Glutamatergic neuron (in vitro differentiated cells): ENCODE results near the gene CDC34. TPM values are rescaled to one million over a fixed set of nuclear protein-coding genes. Genes with fewer than 3 reads are reported as not detected.

Source experiments
- DNase-seq: peaks from one replicate; pipeline ENCODE4 v3.0.0; 2022
- H3K27ac Mint-ChIP-seq: one replicate; pipeline ENCODE4 v1.8.0; 2020; ENCODE audit warnings: mild to moderate bottlenecking, mixed read lengths, inconsistent platforms; ENCODE audit not compliant: unreplicated experiment
- H3K27me3 Mint-ChIP-seq: one replicate; pipeline ENCODE4 v1.8.0; 2020; ENCODE audit warnings: mild to moderate bottlenecking, moderate library complexity, mixed read lengths, inconsistent platforms; ENCODE audit not compliant: unreplicated experiment
- H3K36me3 Mint-ChIP-seq: one replicate; pipeline ENCODE4 v1.8.0; 2020; ENCODE audit warnings: mild to moderate bottlenecking, mixed read lengths, inconsistent platforms; ENCODE audit not compliant: unreplicated experiment
- H3K4me1 Mint-ChIP-seq: one replicate; pipeline ENCODE4 v1.8.0; 2020; ENCODE audit warnings: mild to moderate bottlenecking, low read depth, mixed read lengths, inconsistent platforms; ENCODE audit not compliant: unreplicated experiment
- H3K4me3 Mint-ChIP-seq: one replicate; pipeline ENCODE4 v1.8.0; 2020; ENCODE audit warnings: mild to moderate bottlenecking, mixed read lengths, inconsistent platforms; ENCODE audit not compliant: unreplicated experiment
- H3K9me3 Mint-ChIP-seq: one replicate; pipeline ENCODE4 v1.8.0; 2020; ENCODE audit warnings: mild to moderate bottlenecking, moderate library complexity, mixed read lengths, inconsistent platforms; ENCODE audit not compliant: unreplicated experiment
- total RNA-seq: library from RNA; stranded (reverse); fragmentation: NEBNext Ultra II Directional; extraction: Animal tissue kit (Norgen Biotek cat#: 25700); gene quantifications from one replicate; pipeline ENCODE4 v1.2.1, GENCODE V29; 2021; ENCODE audit not compliant: unreplicated experiment
- TF ChIP-seq, protein P1 (sequence below): fragments of 200-600 bp; sonication (generic); IDR thresholded peaks from one replicate; pipeline ENCODE4 v1.5.0; 2021; ENCODE audit not compliant: partially characterized antibody, unreplicated experiment

Gene CDC34
- total RNA-seq, 1 donor from 2014 or later = 136 TPM

GRCh38 chr19:510606-511100 lies 20.9 kb upstream of the CDC34 start:
- peaks cover 6% of the 10 kb centered on the region for H3K4me1 Mint-ChIP-seq
- TF ChIP-seq, protein P1, sequence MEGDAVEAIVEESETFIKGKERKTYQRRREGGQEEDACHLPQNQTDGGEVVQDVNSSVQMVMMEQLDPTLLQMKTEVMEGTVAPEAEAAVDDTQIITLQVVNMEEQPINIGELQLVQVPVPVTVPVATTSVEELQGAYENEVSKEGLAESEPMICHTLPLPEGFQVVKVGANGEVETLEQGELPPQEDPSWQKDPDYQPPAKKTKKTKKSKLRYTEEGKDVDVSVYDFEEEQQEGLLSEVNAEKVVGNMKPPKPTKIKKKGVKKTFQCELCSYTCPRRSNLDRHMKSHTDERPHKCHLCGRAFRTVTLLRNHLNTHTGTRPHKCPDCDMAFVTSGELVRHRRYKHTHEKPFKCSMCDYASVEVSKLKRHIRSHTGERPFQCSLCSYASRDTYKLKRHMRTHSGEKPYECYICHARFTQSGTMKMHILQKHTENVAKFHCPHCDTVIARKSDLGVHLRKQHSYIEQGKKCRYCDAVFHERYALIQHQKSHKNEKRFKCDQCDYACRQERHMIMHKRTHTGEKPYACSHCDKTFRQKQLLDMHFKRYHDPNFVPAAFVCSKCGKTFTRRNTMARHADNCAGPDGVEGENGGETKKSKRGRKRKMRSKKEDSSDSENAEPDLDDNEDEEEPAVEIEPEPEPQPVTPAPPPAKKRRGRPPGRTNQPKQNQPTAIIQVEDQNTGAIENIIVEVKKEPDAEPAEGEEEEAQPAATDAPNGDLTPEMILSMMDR = peak; percentile 100
- peak overlapping the region; percentile 94 for H3K27ac Mint-ChIP-seq
- peak; percentile 95 for DNase-seq
- peaks cover 16% of the 10 kb centered on the region for H3K27me3 Mint-ChIP-seq
- peaks cover 5% of the 10 kb centered on the region for H3K36me3 Mint-ChIP-seq
- peaks cover 8% of the 10 kb centered on the region for H3K9me3 Mint-ChIP-seq
- H3K4me3 Mint-ChIP-seq = peak overlapping the region; percentile 61

DNA sequence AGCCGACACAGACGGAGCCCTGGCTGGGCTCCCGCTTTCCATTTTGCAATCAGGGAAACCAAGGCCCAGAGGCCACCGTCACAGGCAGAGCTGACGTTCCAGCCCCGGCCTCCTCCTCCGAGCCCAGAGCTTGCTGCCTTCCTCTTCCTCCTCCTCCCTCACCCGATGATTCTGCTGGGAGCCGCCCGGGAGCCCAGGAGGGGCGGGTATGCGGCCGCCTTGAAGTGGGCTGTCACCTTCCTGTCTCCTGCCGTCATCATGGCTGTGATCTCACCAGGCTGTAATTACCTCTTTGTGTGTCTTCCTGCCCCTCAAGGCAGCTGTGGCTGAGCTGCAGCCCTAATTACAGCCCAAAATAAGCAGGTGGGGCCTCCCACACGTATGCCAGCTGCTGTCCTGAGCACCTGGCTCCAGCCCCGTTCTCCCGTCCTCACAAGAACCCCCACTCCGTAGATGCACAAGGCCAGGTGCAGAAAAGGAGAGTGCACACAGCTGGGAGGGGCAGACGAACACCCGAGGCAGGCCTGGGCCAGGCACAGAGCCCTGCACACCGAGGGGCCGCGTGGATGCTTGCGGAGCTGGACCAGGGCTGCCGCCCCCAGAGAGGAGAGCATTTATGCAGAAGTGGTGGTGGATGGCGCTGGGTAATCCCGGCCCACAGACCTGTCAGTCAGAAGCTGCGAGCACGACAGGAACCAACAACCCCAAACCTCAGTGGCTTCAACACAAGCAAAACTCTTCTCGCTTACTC lies 20.3 kb upstream of the CDC34 start:
- H3K4me1 Mint-ChIP-seq = peaks cover 6% of the 10 kb centered on the region
- DNase-seq = peak; percentile 54
- H3K27me3 Mint-ChIP-seq = peaks cover 16% of the 10 kb centered on the region
- peaks cover 5% of the 10 kb centered on the region for H3K36me3 Mint-ChIP-seq
- H3K27ac Mint-ChIP-seq = peak overlapping the region; percentile 94
- TF ChIP-seq, protein P1 = no peak
- peak overlapping the region; percentile 61 for H3K4me3 Mint-ChIP-seq
- H3K9me3 Mint-ChIP-seq = peaks cover 8% of the 10 kb centered on the region

- H3K9me3 Mint-ChIP-seq = peaks cover 8% of the 10 kb centered on the region
- peaks cover 5% of the 10 kb centered on the region for H3K36me3 Mint-ChIP-seq
- TF ChIP-seq, protein P1 = no peak
- H3K27ac Mint-ChIP-seq = no peak overlapping the region
- DNase-seq = no peak
- peaks cover 17% of the 10 kb centered on the region for H3K27me3 Mint-ChIP-seq
- H3K4me3 Mint-ChIP-seq = no peak overlapping the region
- H3K4me1 Mint-ChIP-seq = peaks cover 6% of the 10 kb centered on the region
These were observed 18.8 kb upstream of the CDC34 start for GRCh38 chr19:512547-513365.

DNA sequence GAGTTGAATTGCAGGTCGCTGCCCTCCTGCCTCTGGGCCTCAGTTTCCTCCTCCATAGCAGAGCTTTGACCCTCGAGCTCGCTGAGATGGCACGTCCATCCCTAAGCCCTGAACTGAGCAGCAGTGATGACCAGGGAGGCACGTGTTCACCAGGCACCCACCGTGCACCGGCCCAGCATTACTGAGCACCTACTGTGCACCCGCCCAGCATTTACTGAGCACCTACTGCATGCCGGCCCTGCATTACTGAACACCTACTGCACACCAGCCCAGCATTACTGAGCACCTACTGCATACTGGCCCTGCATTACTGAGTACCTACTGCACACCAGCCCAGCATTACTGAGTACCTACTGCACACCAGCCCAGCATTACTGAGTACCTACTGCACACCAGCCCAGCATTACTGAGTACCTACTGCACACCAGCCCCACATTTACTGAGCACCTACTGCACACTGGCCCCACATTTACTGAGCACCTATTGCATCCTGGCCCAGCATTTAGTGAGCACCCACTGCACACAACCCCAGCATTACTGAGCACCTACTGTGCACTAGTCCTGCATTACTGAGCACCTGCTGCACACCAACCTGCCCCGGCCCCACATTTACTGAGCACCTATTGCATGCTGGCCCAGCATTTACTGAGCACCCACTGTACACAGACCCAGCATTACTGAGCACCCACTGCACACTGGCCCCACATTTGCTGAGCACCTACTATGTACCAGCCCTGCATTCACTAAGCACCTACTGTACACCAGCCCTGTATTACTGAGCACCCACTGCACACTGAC lies 18.0 kb upstream of the CDC34 start:
- Mint-ChIP-seq H3K36me3 (peaks cover 5% of the 10 kb centered on the region), H3K27ac (peak overlapping the region; percentile 43), H3K9me3 (peaks cover 8% of the 10 kb centered on the region), H3K4me3 (no peak overlapping the region), H3K27me3 (peaks cover 17% of the 10 kb centered on the region), H3K4me1 (peaks cover 4% of the 10 kb centered on the region)
- TF ChIP-seq, protein P1 = no peak
- no peak for DNase-seq
